Duodenal mucosa (tissue), 2 donors: ENCODE results near the gene FBXL12.
"Not testable (repeated sequence)": the region's sequence is repeated elsewhere in the genome, so short reads cannot be mapped to it uniquely, and the experiment has no call there.

Source experiments
- H3K27ac ChIP-seq: one replicate; pipeline ENCODE4 v1.7.0; 2013; ENCODE audit warnings: low read depth, low read length
- H3K27me3 ChIP-seq, 2 donors: one replicate each; pipeline ENCODE4 v1.7.0; 2013; ENCODE audit warnings: low read length in 2 of 2, control low read depth in 1 of 2; ENCODE audit not compliant: insufficient read depth in 2 of 2, control insufficient read depth in 1 of 2
- H3K36me3 ChIP-seq, 2 donors: one replicate each; pipeline ENCODE4 v1.7.0; 2013; ENCODE audit warnings: low read length in 2 of 2, control low read depth in 1 of 2; ENCODE audit not compliant: insufficient read depth in 2 of 2, control insufficient read depth in 1 of 2
- H3K4me1 ChIP-seq, 2 donors: one replicate each; pipeline ENCODE4 v1.7.0; 2013; ENCODE audit warnings: low read length in 2 of 2, control low read depth in 1 of 2; ENCODE audit not compliant: insufficient read depth in 2 of 2, control insufficient read depth in 1 of 2
- H3K4me3 ChIP-seq, 2 donors: one replicate each; pipeline ENCODE4 v1.7.0; 2013; ENCODE audit warnings: low read length in 2 of 2, low read depth in 1 of 2
- H3K9ac ChIP-seq, 2 donors: one replicate each; pipeline ENCODE4 v1.7.0; 2013; ENCODE audit warnings: low read length in 2 of 2, low read depth in 1 of 2
- H3K9me3 ChIP-seq, 2 donors: one replicate each; pipeline ENCODE4 v1.7.0; 2013; ENCODE audit warnings: low read length in 2 of 2, control low read depth in 1 of 2; ENCODE audit not compliant: control insufficient read depth in 1 of 2

FBXL12 gene

GRCh38 chr19:9785367-9786331 lies 33.2 kb downstream of the FBXL12 start:
- no peaks in the 10 kb centered on the region for H3K4me1 ChIP-seq
- peak overlapping the region; percentile 74 to 78 for H3K4me3 ChIP-seq
- peak overlapping the region; percentile 98 for H3K27ac ChIP-seq
- H3K9me3 ChIP-seq, result no peaks in the 10 kb centered on the region
- H3K9ac ChIP-seq, result peak overlapping the region; percentile 74 to 77
- no peaks in the 10 kb centered on the region for H3K36me3 ChIP-seq
- no peaks in the 10 kb centered on the region for H3K27me3 ChIP-seq

GRCh38 chr19:9784163-9784496 lies 34.7 kb downstream of the FBXL12 start:
- H3K9ac ChIP-seq, H3K36me3 ChIP-seq, H3K4me3 ChIP-seq, H3K27me3 ChIP-seq, H3K9me3 ChIP-seq, H3K27ac ChIP-seq, H3K4me1 ChIP-seq: not testable (repeated sequence)

GRCh38 chr19:9782338-9782737 lies 36.5 kb downstream of the FBXL12 start:
- H3K27me3 ChIP-seq, result no peaks in the 10 kb centered on the region
- no peaks in the 10 kb centered on the region for H3K4me1 ChIP-seq
- H3K27ac ChIP-seq, result no peak overlapping the region
- no peak overlapping the region for H3K4me3 ChIP-seq
- no peaks in the 10 kb centered on the region for H3K9me3 ChIP-seq
- no peak overlapping the region for H3K9ac ChIP-seq
- no peaks in the 10 kb centered on the region for H3K36me3 ChIP-seq

GRCh38 chr19:9768175-9769112 lies 50.4 kb downstream of the FBXL12 start, which contains the start of gene ZNF846:
Gene ZNF846 (minus strand): TSS chr19:9768738. CDS start chr19:9764950, 3,788 bp downstream.
- peaks cover 0 to 11% of the 10 kb centered on the region in 2 donors for H3K4me1 ChIP-seq
- H3K27me3 ChIP-seq, result no peaks in the 10 kb centered on the region
- H3K9ac ChIP-seq, result peak within 1 kb of the TSS; percentile 90 to 95
- peak within 1 kb of the TSS; percentile 93 for H3K27ac ChIP-seq
- H3K4me3 ChIP-seq, result peak within 1 kb of the TSS; percentile 85 to 97
- peaks cover under 1 to 3% of the 10 kb centered on the region in 2 donors for H3K9me3 ChIP-seq
- no peaks in the 10 kb centered on the region for H3K36me3 ChIP-seq
